Subcutaneous adipose tissue (tissue), 4 donors: ENCODE data around the gene CREB3L1. TPM values are rescaled to one million over a fixed set of nuclear protein-coding genes. Genes with fewer than 3 reads are reported as not detected.

ENCODE experiments used
- CTCF ChIP-seq: fragments of 450-650 bp; IDR thresholded peaks from one replicate; pipeline ENCODE4 v1.5.1; 2016; ENCODE audit warnings: low read depth, mild to moderate bottlenecking, control low read depth, antibody characterized with exemption, moderate library complexity
- total RNA-seq, 4 donors: library from RNA; depleted of rRNA; stranded (reverse); fragments of >200 nt; gene quantifications; one replicate each; pipeline ENCODE4 v1.1.0, GENCODE V29; 2016

Gene CREB3L1
- total RNA-seq, 4 donors from 2014 or later = 0.44 to 4.9 (median 2.5) TPM

GRCh38 chr11:46267930-46268329 lies 9.5 kb upstream of the CREB3L1 start:
- TF ChIP-seq CTCF = no peak

- TF ChIP-seq CTCF = no peak
Measured at GRCh38 chr11:46270684-46271083, 6.8 kb upstream of the CREB3L1 start.

- no peak for TF ChIP-seq CTCF
Measured at GRCh38 chr11:46271407-46271806, 6.1 kb upstream of the CREB3L1 start.

- TF ChIP-seq CTCF = no peak
Measured at GRCh38 chr11:46271875-46272815, 5.3 kb upstream of the CREB3L1 start.

GRCh38 chr11:46272816-46273427 lies 4.5 kb upstream of the CREB3L1 start:
- no peak for TF ChIP-seq CTCF

- TF ChIP-seq CTCF = no peak
Measured at GRCh38 chr11:46273511-46274205, 3.8 kb upstream of the CREB3L1 start.
